Activated CD4-positive, alpha-beta T cell treated with anti-CD3 and anti-CD28 coated beads for 24 hours (primary cell): ENCODE data around the gene DFFB.

Experiments
- DNase-seq, 2 donors: peaks; one replicate each; pipeline ENCODE4 v3.0.0-alpha.2; 2020; ENCODE audit warnings: low read depth in 2 of 2

DFFB gene

GRCh38 chr1:3925762-3926161 is 68.5 kb downstream of the DFFB start:
- no peak for DNase-seq

DNA sequence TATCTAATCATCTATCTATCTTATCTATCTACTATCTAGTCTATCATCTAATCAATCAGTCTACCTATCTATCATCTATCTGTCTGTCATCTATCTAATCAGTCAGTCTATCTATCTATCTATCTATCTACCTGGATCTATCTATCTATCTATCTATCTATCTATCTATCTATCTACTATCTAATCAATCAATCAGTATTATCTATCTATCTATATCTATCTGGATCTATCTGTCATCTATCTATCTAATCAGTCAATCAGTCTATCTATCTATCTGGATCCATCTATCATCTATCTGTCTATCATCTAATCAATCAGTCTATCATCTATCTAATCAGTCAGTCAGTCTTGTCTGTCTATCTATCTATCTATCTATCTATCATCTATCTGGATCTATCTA is 69.7 kb downstream of the DFFB start:
- DNase-seq = no peak

GRCh38 chr1:3928586-3928985 is 71.3 kb downstream of the DFFB start:
- DNase-seq = no peak

GRCh38 chr1:3929126-3929525 is 71.8 kb downstream of the DFFB start:
- DNase-seq = no peak

DNA sequence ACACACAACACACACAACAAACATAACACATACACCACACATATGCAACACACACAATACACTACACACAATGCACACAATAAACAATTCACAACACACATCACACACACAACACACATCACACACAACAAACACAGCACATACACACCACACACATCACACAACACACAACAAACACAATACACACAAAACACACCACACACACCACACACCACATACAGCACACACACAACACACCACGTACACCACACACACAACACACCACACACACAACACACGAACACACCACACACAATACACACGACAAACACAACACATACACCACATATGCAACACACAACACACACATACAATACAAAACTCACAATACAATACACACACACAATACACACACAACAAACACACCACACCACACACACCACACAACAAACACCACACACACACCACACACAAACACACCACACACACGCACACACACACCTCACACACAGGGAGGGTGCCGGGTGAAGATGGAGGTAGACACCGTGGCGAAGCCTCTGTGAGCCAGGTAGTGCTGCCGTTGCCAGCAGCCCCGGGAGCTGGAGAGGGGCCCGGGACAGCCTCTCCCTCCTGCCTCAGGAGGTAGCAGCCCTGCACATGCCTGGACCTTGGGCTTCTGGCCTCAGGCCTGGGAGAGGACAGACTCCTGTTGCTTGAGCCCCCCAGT is 73.2 kb downstream of the DFFB start:
- no peak for DNase-seq

DNA sequence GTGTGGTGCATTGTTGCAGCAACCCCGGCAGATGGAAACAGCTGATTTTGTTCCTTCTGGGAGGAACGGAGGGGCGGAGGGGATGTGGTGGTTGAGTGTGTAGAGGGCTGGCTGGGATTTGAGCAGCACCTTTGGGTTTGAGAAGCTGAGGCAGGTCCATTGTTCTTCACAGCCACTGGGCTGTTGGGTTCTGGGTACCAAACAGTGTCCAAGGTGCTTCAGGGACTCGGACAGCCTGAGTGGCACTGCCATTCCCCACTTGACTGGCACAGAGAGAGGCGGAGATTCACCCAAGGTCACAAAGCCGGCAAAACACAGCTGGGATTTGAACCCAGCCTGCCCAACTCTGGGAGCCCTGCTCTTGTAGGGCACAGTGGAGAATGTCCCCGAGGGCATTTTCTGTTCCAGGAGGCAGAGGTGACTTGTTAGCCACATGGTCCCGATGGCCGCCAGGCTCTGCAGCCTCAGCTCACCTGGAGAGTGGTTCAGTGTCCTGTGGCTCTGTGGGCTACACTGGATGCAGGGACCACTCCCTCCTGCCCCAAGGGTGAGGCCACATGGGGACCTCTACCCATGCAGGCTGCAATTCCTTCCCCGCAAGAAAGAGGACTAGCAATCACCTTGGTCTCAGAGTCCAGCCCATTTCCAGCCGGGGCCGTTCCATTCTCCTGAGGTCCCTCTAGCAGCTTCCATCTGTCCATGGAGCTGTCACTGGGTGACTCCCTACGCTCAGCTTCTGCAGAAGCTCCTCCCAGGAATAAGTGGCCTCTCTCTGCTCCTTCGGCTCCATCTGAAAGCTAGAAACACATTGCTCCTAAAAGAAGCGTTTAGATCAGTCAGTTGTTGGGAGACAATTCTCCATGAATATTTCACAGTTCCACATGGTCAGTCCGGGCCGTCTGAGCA is 74.0 kb downstream of the DFFB start:
- DNase-seq = no peak

GRCh38 chr1:3932156-3932919 is 75.1 kb downstream of the DFFB start:
- DNase-seq = no peak
